UCSD-AML1 (cell line): Measurements from ENCODE around the gene FGR.
A peak's percentile ranks its signal among the peaks of the same experiment; 100 is the strongest.

Source experiments
- DNase-seq: peaks from one replicate; lab custom pipeline; 2025; ENCODE audit not compliant: unreplicated experiment; lab: John Stamatoyannopoulos, UW

Gene FGR

GRCh38 chr1:27601771-27602461 lies 33.1 kb downstream of the FGR start:
- peak; percentile 79 for DNase-seq

GRCh38 chr1:27601321-27601770 lies 33.6 kb downstream of the FGR start:
- no peak for DNase-seq

GRCh38 chr1:27600498-27601175 lies 34.3 kb downstream of the FGR start:
- DNase-seq: peak; percentile 36

GRCh38 chr1:27599605-27600497 lies 35.1 kb downstream of the FGR start:
- no peak for DNase-seq

- DNase-seq: peak; percentile 71
These were observed 36.0 kb downstream of the FGR start for GRCh38 chr1:27598902-27599528.

GRCh38 chr1:27598295-27598687 lies 36.7 kb downstream of the FGR start:
- DNase-seq: no peak

- no peak for DNase-seq
These were observed 37.3 kb downstream of the FGR start for GRCh38 chr1:27597516-27598294.

- no peak for DNase-seq
These were observed 38.0 kb downstream of the FGR start for GRCh38 chr1:27596986-27597385.

GRCh38 chr1:27596261-27596660 lies 38.7 kb downstream of the FGR start:
- peak; percentile 39 for DNase-seq

- no peak for DNase-seq
These were observed 39.4 kb downstream of the FGR start for GRCh38 chr1:27595597-27595996.

GRCh38 chr1:27594564-27595510 lies 40.1 kb downstream of the FGR start:
- DNase-seq: no peak

- DNase-seq: no peak
These were observed 41.1 kb downstream of the FGR start for GRCh38 chr1:27593678-27594563.

GRCh38 chr1:27592931-27593677 lies 41.9 kb downstream of the FGR start:
- no peak for DNase-seq

- no peak for DNase-seq
These were observed 42.6 kb downstream of the FGR start for GRCh38 chr1:27592232-27592930.

GRCh38 chr1:27591622-27592021 lies 43.4 kb downstream of the FGR start:
- DNase-seq: no peak

GRCh38 chr1:27590917-27591508 lies 44.0 kb downstream of the FGR start:
- DNase-seq: no peak
